GM12878 (cell line): ENCODE data around the gene TLX2. TPM values are rescaled to one million over a fixed set of nuclear protein-coding genes. Genes with fewer than 3 reads are reported as not detected.
A peak's percentile ranks its signal among the peaks of the same experiment; 100 is the strongest.

Experiments
- ATAC-seq: fragments of 200-7000 bp; cut with Tn5 transposase; 3 replicates; pipeline ENCODE4 v1.9.1; 2020; ENCODE audit warnings: mild to moderate bottlenecking, moderate library complexity
- BruUV-seq: library from RNA; stranded (reverse); fragments of 400-500 nt; replicated peaks from 2 replicates; lab custom pipeline; 2021; lab: Mats Ljungman, UMichigan
- CTCF ChIA-PET: fragments of 300-600 bp; sonication (Branson Sonifier 250); formaldehyde crosslinking; extraction: SDS; loops from one replicate; lab custom pipeline; 2021; ENCODE audit warnings: inconsistent platforms; lab: Yijun Ruan, JAX
- POLR2A ChIA-PET: fragments of 350-600 bp; formaldehyde crosslinking; extraction: SDS; loops from one replicate; lab custom pipeline; 2021; ENCODE audit warnings: inconsistent platforms; lab: Charles Lee
- RAD21 ChIA-PET: fragments of 300-600 bp; sonication (Branson Sonifier 250); formaldehyde crosslinking; loops from one replicate; lab custom pipeline; 2023; ENCODE audit warnings: antibody characterized with exemption; ENCODE audit not compliant: unreplicated experiment; lab: Charles Lee
- SMC1A ChIA-PET: fragments of 300-600 bp; sonication (Branson Sonifier 250); formaldehyde crosslinking; loops from one replicate; lab custom pipeline; 2023; ENCODE audit not compliant: unreplicated experiment, uncharacterized antibody; lab: Charles Lee
- DNase-seq: peaks from one replicate; pipeline ENCODE4 v3.0.0-alpha.2; 2011; ENCODE audit warnings: low read depth, low spot score
- FAIRE-seq: peaks from 3 replicates; lab custom pipeline; 2011; peaks lifted over from hg19 to GRCh38; lab: Jason Lieb, UNC
- H2AFZ ChIP-seq: 2 replicates; pipeline ENCODE4 v1.6.0; 2011; ENCODE audit warnings: low read depth, low read length, control low read depth; ENCODE audit not compliant: control insufficient read depth
- H3K27ac ChIP-seq: 2 replicates; pipeline ENCODE4 v1.5.1; 2011; ENCODE audit warnings: control low read depth; ENCODE audit not compliant: control insufficient read depth, insufficient read depth
- H3K27me3 ChIP-seq, 2 experiments: replicated peaks in 1 of 2; 2 replicates each; pipeline versions ENCODE4 v1.6.0 to v1.6.1; 2011; ENCODE audit warnings: low read length in 1 of 2; ENCODE audit not compliant: control insufficient read depth in 2 of 2, insufficient read depth in 2 of 2
- H3K36me3 ChIP-seq, 2 experiments: 2 replicates each; pipeline ENCODE4 v1.5.1; 2011; ENCODE audit warnings: low read length in 1 of 2; ENCODE audit not compliant: control insufficient read depth in 2 of 2, insufficient read depth in 2 of 2
- H3K4me1 ChIP-seq: 2 replicates; pipeline ENCODE4 v1.6.1; 2011; ENCODE audit warnings: mild to moderate bottlenecking, low read length, moderate library complexity, mixed read lengths; ENCODE audit not compliant: control insufficient read depth, insufficient read depth
- H3K4me2 ChIP-seq: 2 replicates; pipeline ENCODE4 v1.6.0; 2011; ENCODE audit warnings: control low read depth; ENCODE audit not compliant: control insufficient read depth, insufficient read depth
- H3K4me3 ChIP-seq: fragments of 200-600 bp; sonication (generic); 2 replicates; pipeline ENCODE4 v1.5.1; 2016
- H3K79me2 ChIP-seq: 2 replicates; pipeline ENCODE4 v1.6.0; 2011; ENCODE audit warnings: low read length; ENCODE audit not compliant: control insufficient read depth, insufficient read depth
- H3K9ac ChIP-seq: 2 replicates; pipeline ENCODE4 v1.8.0; 2011; ENCODE audit warnings: low read length, control low read depth, mixed read lengths; ENCODE audit not compliant: control insufficient read depth, insufficient read depth
- H3K9me3 ChIP-seq: replicated peaks from 3 replicates; pipeline ENCODE4 v1.5.1; 2011; ENCODE audit warnings: mild to moderate bottlenecking, low read length; ENCODE audit not compliant: control insufficient read depth, insufficient read depth
- H4K20me1 ChIP-seq: 2 replicates; pipeline ENCODE4 v1.6.0; 2011; ENCODE audit not compliant: control insufficient read depth, insufficient read depth
- MLLT1 ChIP-seq: fragments of 450-650 bp; IDR thresholded peaks from 2 replicates; pipeline ENCODE4 v1.6.1; 2016; ENCODE audit warnings: mild to moderate bottlenecking
- RAD51 ChIP-seq: fragments of 450-650 bp; IDR thresholded peaks from 2 replicates; pipeline ENCODE4 v1.6.1; 2016; ENCODE audit warnings: moderate library complexity, mild to moderate bottlenecking, inconsistent platforms
- REST ChIP-seq: IDR thresholded peaks from 2 replicates; pipeline ENCODE4 v1.6.1; 2012; ENCODE audit warnings: mild to moderate bottlenecking, low read depth, low read length
- USF1 ChIP-seq: IDR thresholded peaks from 2 replicates; pipeline ENCODE4 v1.6.1; 2011; ENCODE audit warnings: borderline replicate concordance, low read depth, mild to moderate bottlenecking, moderate library complexity, mixed read lengths, low read length; ENCODE audit not compliant: insufficient read depth; ENCODE audit errors: extremely low read length
- WGBS: methylation state at CpG from one replicate; pipeline ENCODE4 v1.1.6; 2016; ENCODE audit warnings: low lambda C conversion rate; ENCODE audit not compliant: insufficient replicate concordance, insufficient coverage; ENCODE audit errors: missing lambda C conversion rate; 5-methylcytosine and 5-hydroxymethylcytosine counted together
- in situ Hi-C: fragments of 300-500 bp; cut with MboI; formaldehyde crosslinking; loops from 9 replicates; pipeline ENCODE4 v1.14.3; 2018; ENCODE audit warnings: mixed read lengths
- intact Hi-C: fragments of 100-400 bp; cut with micrococcal nuclease; formaldehyde crosslinking; loops from one replicate; pipeline ENCODE4 v1.14.2; 2022; ENCODE audit not compliant: unreplicated experiment
- polyA plus RNA-seq, 11 experiments: library from polyadenylated mRNA; depleted of rRNA in 4 of 11; unstranded in 6 of 11; stranded (reverse) in 5 of 11; fragments of >200 nt; fragmentation: Nextera tagmentation in 4 of 11; fragmentation: Illumina TruSeq in 1 of 11; extraction: Ambion mirVana in 4 of 11; extraction: Trizol in 1 of 11; gene quantifications; 1 replicate in 1 of 11; 2 replicates in 10 of 11; pipeline versions ENCODE4 v1.2.1 to v1.2.3, GENCODE V29; 2011 to 2016; ENCODE audit warnings: inconsistent platforms in 2 of 11, missing spikeins in 2 of 11, low read depth in 1 of 11
- total RNA-seq, 4 experiments: library from RNA; depleted of rRNA in 3 of 4; stranded (reverse); fragments of >200 nt in 3 of 4; fragmentation: Illumina TruSeq in 1 of 4; extraction: Trizol in 1 of 4; gene quantifications; 2 replicates each; pipeline versions ENCODE4 v1.2.1 to v1.2.3, GENCODE V29; 2013 to 2021

The TLX2 gene
- total and polyA plus RNA-seq, 10 of the 15 experiments (the other 5 are each of a cell fraction or from before 2014, with no cell fraction given), result 0.06 to 5.5 (median 3.6) TPM; not detected in 1

- H3K27me3 ChIP-seq, result peaks cover 9 to 17% of the 10 kb centered on the region in 2 experiments; a peak in 3 of 4 replicates
- no peaks in the 10 kb centered on the region for H3K9me3 ChIP-seq
- H3K36me3 ChIP-seq, result peaks cover 0 to 7% of the 10 kb centered on the region in 2 experiments; a peak in 1 of 4 replicates
- peaks cover 12% of the 10 kb centered on the region for H3K79me2 ChIP-seq
- FAIRE-seq (no peak), ATAC-seq (no peak), DNase-seq (no peak)
- no peak overlapping the region for H3K27ac ChIP-seq
- RAD21 ChIA-PET, result interaction anchor here (0.7 to 3.3 kb wide), 8 partner anchors 26 to 87 kb away, joined by 3 to 21 read pairs (median 3); partner anchors contain the start of genes AUP1 and HTRA2
- no TSS peak for BruUV-seq
- peak overlapping the region; percentile 73 for H3K4me3 ChIP-seq
- H3K9ac ChIP-seq, result peak overlapping the region; percentile 14; the same call in 1 of the 2 replicates
- H3K4me1 ChIP-seq, result peaks cover 30% of the 10 kb centered on the region
- peak; percentile 41; the same call in 1 of the 2 replicates for TF ChIP-seq MLLT1
- TF ChIP-seq USF1, result peak; percentile 22
- no peak for TF ChIP-seq REST
- peak; percentile 36; the same call in 1 of the 2 replicates for TF ChIP-seq RAD51
- H2AFZ ChIP-seq, result peak overlapping the region; percentile 85
- intact Hi-C loops, result loop anchor here (2.0 kb wide), 1 partner anchor 21 kb away; the partner anchor contains the start of genes CCDC142 and TTC31
- SMC1A ChIA-PET, result interaction anchor here (1.2 to 7.0 kb wide), 12 partner anchors 15 to 89 kb away, joined by 3 to 71 read pairs (median 6); partner anchors contain the start of genes CCDC142, DQX1 and TTC31
- H3K4me2 ChIP-seq, result peak overlapping the region; percentile 93
- no peaks in the 10 kb centered on the region for H4K20me1 ChIP-seq
- CTCF ChIA-PET, result interaction anchor here (0.7 to 13.9 kb wide), 16 partner anchors 9 to 332 kb away, joined by 3 to 231 read pairs (median 5); partner anchors contain the start of genes AUP1, CCDC142, DQX1 and HTRA2
- in situ Hi-C loops, result no loop called here
- POLR2A ChIA-PET, result interaction anchor here (0.9 to 2.2 kb wide), 13 partner anchors 13 to 84 kb away, joined by 3 to 10 read pairs (median 5); partner anchors contain the start of genes AUP1, CCDC142, DQX1 and INO80B
- WGBS, result 68% methylated on average over 45 of the region's 45 CpGs
Observed at GRCh38 chr2:74503506-74504475, 10.5 kb upstream of the TLX2 start.
